Stomach (tissue), 9 donors: Measurements from ENCODE around the gene GRAMD4. TPM values are rescaled to one million over a fixed set of nuclear protein-coding genes. Genes with fewer than 3 reads are reported as not detected.

ENCODE experiments used
- DNase-seq, 2 donors: peaks; one replicate each; pipeline versions ENCODE4 v3.0.0 to v3.0.0-alpha.2; 2013 to 2019
- H3K27ac ChIP-seq, 5 donors: fragments of 200-600 bp in 4 of 5; sonication (generic) in 4 of 5; one replicate each; pipeline ENCODE4 v1.5.1; 2013 to 2019; ENCODE audit warnings: mild to moderate bottlenecking in 1 of 5, moderate library complexity in 1 of 5
- H3K27me3 ChIP-seq, 3 donors: fragments of 200-600 bp; sonication (generic); one replicate each; pipeline ENCODE4 v1.5.1; 2017 to 2019; ENCODE audit warnings: mixed run types in 1 of 3
- H3K36me3 ChIP-seq, 4 donors: fragments of 200-600 bp; sonication (generic); 1 replicate in 3 of 4; 2 replicates in 1 of 4; pipeline ENCODE4 v1.5.1; 2016 to 2019
- H3K4me1 ChIP-seq, 4 donors: fragments of 200-600 bp; sonication (generic); one replicate each; pipeline ENCODE4 v1.5.1; 2016 to 2019
- H3K4me3 ChIP-seq, 4 donors: fragments of 200-600 bp; sonication (generic) in 3 of 4; one replicate each; pipeline ENCODE4 v1.5.1; 2016 to 2019; ENCODE audit warnings: mild to moderate bottlenecking in 1 of 4
- H3K9me3 ChIP-seq, 4 donors: fragments of 200-600 bp; sonication (generic); one replicate each; pipeline ENCODE4 v1.5.1; 2016 to 2019
- EP300 ChIP-seq: sonication (generic); formaldehyde crosslinking; IDR thresholded peaks from one replicate; pipeline ENCODE4 v1.6.1; 2017; ENCODE audit warnings: antibody characterized with exemption
- POLR2A ChIP-seq, 4 donors: fragments of 450-650 bp; IDR thresholded peaks; one replicate each; pipeline ENCODE4 v1.6.1; 2016; ENCODE audit warnings: antibody characterized with exemption in 4 of 4, control low read depth in 2 of 4, mild to moderate bottlenecking in 1 of 4, moderate library complexity in 1 of 4
- POLR2AphosphoS5 ChIP-seq, 3 donors: sonication (generic); formaldehyde crosslinking; IDR thresholded peaks; one replicate each; pipeline ENCODE4 v1.6.1; 2016; ENCODE audit warnings: antibody characterized with exemption in 3 of 3
- WGBS, 5 donors: extraction: QIAGEN DNeasy Blood & Tissue Kit in 3 of 5; methylation state at CpG; one replicate each; pipeline versions ENCODE4 v1.1.5 to v1.1.7; 2013 to 2018; 5-methylcytosine and 5-hydroxymethylcytosine counted together
- intact Hi-C: fragments of 100-400 bp; cut with DNase I; formaldehyde crosslinking; loops from one replicate; pipeline ENCODE4 v1.15.1; 2023; ENCODE audit warnings: low total_unique reads
- polyA plus RNA-seq, 3 donors: library from polyadenylated mRNA; stranded (reverse); fragments of 200-250 nt; gene quantifications; one replicate each; pipeline ENCODE4 v1.2.3, GENCODE V29; 2013
- total RNA-seq, 5 donors: library from RNA; depleted of rRNA; stranded (reverse); fragments of >200 nt; gene quantifications; one replicate each; pipeline versions ENCODE4 v1.1.0 to v1.2.3, GENCODE V29; 2014 to 2016
- TF ChIP-seq, protein P1 (sequence below), 7 experiments: fragments of 450-650 bp in 4 of 7; fragments of 200-600 bp in 3 of 7; sonication (generic) in 3 of 7; IDR thresholded peaks; one replicate each; pipeline ENCODE4 v1.5.1; 2016 to 2019; ENCODE audit warnings: antibody characterized with exemption in 7 of 7, control low read depth in 2 of 7, mild to moderate bottlenecking in 1 of 7
- donor health status: healthy with polysubstance abuse.
- donor health status: Bipolar disorder and iron deficiency.
- donor health status: healthy.

GRAMD4 gene
- total and polyA plus RNA-seq, 8 donors, result 7.4 to 452 (median 21.0) TPM

DNA sequence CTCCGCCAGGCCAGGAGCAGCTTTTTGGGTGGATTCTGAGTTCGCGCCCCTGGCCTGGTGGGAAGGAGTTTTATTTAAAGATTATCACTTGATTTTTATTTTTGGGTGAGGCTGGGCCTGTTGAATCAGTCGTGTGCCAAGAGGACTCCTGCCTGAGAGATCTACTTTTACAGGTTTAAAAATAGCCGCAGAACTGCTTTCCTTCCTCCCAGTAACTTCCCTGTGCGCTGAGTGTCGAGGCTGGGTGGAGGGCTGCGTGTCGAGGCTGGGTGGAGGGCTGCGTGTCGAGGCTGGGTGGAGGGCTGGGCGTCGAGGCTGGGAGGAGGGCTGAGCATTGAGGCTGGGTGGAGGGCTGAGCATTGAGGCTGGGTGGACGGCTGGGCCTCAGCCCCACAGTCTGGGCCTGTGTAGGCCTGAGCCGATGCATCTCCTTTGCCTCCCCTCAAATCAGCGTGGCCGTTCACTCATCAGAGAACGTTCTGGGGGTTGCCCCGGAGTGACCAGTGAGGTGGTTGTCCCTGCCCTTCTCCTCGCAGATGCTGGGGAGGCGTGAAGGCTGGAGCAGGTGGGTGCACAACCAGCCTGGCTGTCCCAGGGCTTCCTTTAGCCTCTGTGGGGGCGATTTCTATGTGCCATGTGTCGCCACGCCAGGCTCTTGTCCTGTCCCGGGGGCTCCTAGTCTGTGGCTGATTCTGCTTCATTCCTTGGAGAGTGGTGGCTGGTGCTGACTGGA is 30.1 kb downstream of the GRAMD4 start:
- TF ChIP-seq, protein P1, sequence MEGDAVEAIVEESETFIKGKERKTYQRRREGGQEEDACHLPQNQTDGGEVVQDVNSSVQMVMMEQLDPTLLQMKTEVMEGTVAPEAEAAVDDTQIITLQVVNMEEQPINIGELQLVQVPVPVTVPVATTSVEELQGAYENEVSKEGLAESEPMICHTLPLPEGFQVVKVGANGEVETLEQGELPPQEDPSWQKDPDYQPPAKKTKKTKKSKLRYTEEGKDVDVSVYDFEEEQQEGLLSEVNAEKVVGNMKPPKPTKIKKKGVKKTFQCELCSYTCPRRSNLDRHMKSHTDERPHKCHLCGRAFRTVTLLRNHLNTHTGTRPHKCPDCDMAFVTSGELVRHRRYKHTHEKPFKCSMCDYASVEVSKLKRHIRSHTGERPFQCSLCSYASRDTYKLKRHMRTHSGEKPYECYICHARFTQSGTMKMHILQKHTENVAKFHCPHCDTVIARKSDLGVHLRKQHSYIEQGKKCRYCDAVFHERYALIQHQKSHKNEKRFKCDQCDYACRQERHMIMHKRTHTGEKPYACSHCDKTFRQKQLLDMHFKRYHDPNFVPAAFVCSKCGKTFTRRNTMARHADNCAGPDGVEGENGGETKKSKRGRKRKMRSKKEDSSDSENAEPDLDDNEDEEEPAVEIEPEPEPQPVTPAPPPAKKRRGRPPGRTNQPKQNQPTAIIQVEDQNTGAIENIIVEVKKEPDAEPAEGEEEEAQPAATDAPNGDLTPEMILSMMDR (IDR thresholded peaks at IDR 0.05), result no peak
- TF ChIP-seq POLR2AphosphoS5 (IDR thresholded peaks at IDR 0.05) (no peak), EP300 (no peak), POLR2A (IDR thresholded peaks at IDR 0.05) (no peak)
- intact Hi-C loops, result no loop called here
- DNase-seq, result no peak
- H3K4me3 ChIP-seq, result no peak overlapping the region
- no peaks in the 10 kb centered on the region for H3K9me3 ChIP-seq
- peaks cover 41 to 85% (median 69%) of the 10 kb centered on the region in 4 donors for H3K4me1 ChIP-seq
- H3K27me3 ChIP-seq, result no peaks in the 10 kb centered on the region
- 58 to 81% (median 65%) methylated on average over 20 to 25 of the region's 25 CpGs for WGBS, 5 donors
- peak overlapping the region; percentile 12 to 73 (median 46) for H3K27ac ChIP-seq
- H3K36me3 ChIP-seq, result no peaks in the 10 kb centered on the region

DNA sequence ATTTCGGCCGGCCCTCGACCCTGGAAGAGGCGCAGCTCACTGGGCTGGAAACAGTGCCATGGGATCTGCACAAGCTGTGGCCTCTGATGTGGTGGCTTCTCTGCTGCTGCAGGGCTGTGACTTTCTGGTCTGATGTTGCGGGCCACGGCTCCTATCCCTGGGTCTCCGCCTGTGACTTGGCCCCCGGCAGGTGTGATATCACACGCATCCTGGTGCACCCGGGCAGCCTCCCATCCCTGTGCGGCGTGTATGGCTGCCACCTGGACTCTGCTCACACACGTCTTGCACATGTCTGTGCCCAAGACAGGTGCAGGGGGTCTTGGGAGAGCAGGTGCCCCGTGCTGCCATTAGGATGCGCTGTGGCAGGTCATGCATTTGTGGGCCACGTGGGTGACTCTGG is 31.1 kb downstream of the GRAMD4 start:
- Histone ChIP-seq H3K9me3 (no peaks in the 10 kb centered on the region), H3K27me3 (no peaks in the 10 kb centered on the region), H3K36me3 (peaks cover 0 to 4% (median 0%) of the 10 kb centered on the region in 4 donors), H3K4me3 (no peak overlapping the region), H3K27ac (peak overlapping the region in 2 of 5 donors; percentile 27 to 73), H3K4me1 (peaks cover 41 to 75% (median 62%) of the 10 kb centered on the region in 4 donors)
- no peak for TF ChIP-seq POLR2A (IDR thresholded peaks at IDR 0.05)
- TF ChIP-seq, protein P1 (IDR thresholded peaks at IDR 0.05), result no peak
- TF ChIP-seq EP300, result no peak
- TF ChIP-seq POLR2AphosphoS5 (IDR thresholded peaks at IDR 0.05), result no peak
- whole genome bisulfite sequencing, 5 donors, result 87 to 100% (median 94%) methylated on average over 2 to 16 of the region's 16 CpGs
- intact Hi-C loops, result no loop called here
- no peak for DNase-seq

DNA sequence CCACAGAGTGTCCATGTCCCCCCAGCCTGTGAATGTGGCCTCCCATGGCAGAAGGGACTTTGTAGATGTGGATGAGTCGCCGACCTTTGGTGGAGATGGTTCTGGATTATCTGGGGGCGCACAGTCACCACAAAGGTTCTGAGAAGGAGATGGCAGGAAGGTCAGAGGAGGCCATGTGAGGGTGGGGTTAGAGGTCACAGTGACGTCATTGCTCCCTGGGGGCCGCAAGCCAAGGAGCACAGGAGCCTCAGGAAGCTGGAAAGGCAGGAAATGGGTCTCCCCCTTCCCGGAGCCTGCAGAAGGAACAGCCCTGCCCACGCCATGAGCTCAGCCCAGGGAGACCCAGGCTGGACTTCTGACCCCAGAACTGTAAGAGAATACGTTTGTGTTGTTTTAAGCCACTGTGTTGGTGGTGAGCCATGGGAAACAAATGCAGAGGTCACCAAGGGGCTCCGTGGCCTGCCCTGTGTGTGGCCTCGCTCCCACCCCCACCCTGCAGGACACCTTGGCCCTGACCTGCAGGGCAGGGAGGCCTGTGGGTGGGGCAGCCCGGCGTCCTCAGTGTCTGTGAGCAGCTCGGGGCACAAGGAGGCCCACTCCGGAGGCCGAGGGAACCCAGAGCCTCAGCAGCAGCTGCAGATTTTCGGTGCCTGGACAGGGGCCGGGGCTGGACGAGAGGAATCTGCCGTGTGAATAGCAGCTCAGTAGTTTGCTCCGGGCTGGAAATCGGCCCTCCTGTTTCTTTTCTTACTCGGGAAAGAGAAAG is 32.1 kb downstream of the GRAMD4 start:
- TF ChIP-seq EP300, result no peak
- no peak for TF ChIP-seq POLR2A (IDR thresholded peaks at IDR 0.05)
- TF ChIP-seq, protein P1 (IDR thresholded peaks at IDR 0.05), result no peak
- no peak for TF ChIP-seq POLR2AphosphoS5 (IDR thresholded peaks at IDR 0.05)
- H3K4me3 ChIP-seq, result no peak overlapping the region
- intact Hi-C loops, result no loop called here
- no peaks in the 10 kb centered on the region for H3K27me3 ChIP-seq
- peak in 1 of 2 donors; percentile 74 for DNase-seq
- peaks cover 41 to 65% (median 53%) of the 10 kb centered on the region in 4 donors for H3K4me1 ChIP-seq
- 58 to 62% (median 59%) methylated on average over 20 to 22 of the region's 22 CpGs for WGBS, 5 donors
- H3K27ac ChIP-seq, result peak overlapping the region in 4 of 5 donors; percentile 27 to 65 (median 57)
- peaks cover 0 to 6% (median 0%) of the 10 kb centered on the region in 4 donors for H3K36me3 ChIP-seq
- H3K9me3 ChIP-seq, result no peaks in the 10 kb centered on the region

DNA sequence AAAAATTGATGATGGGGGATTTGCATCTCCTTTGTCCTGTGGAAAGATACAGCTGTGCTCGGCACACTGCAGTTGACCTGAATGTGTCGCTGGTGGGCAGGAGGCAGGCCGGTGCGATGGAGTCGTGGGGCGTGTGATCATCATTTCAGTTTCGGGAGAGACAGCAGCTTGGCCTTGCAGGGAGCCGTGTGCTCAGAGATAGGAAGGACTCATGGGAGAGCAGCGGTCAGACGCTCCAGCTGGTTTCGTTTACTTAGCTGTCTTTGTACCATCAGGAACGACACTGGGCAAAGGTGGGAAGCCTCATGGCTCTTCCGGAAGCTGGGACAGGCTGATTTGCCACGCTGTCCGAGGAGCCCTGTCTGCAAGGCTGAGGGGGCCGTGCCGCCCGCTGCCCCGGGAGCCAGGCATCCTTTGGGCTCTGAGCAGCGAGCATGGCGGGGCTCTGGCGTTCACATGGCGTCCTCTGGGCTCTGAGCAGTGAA is 32.7 kb downstream of the GRAMD4 start:
- Histone ChIP-seq H3K36me3 (peaks cover 0 to 12% (median under 1%) of the 10 kb centered on the region in 4 donors), H3K27ac (peak overlapping the region in 4 of 5 donors; percentile 27 to 65 (median 57)), H3K4me3 (peak overlapping the region in 1 of 4 donors; percentile 19), H3K9me3 (no peaks in the 10 kb centered on the region), H3K27me3 (no peaks in the 10 kb centered on the region), H3K4me1 (peaks cover 41 to 59% (median 47%) of the 10 kb centered on the region in 4 donors)
- TF ChIP-seq, protein P1 (IDR thresholded peaks at IDR 0.05), result no peak
- TF ChIP-seq EP300 (no peak), POLR2A (IDR thresholded peaks at IDR 0.05) (no peak), POLR2AphosphoS5 (IDR thresholded peaks at IDR 0.05) (no peak)
- DNase-seq, result peak in 1 of 2 donors; percentile 63
- 50 to 76% (median 74%) methylated on average over 14 to 23 of the region's 23 CpGs for WGBS, 5 donors
- intact Hi-C loops, result no loop called here
